GM21526 (cell line): ENCODE data around the gene TRMU.

Source experiments
- ATAC-seq: cut with Tn5 transposase; IDR thresholded peaks from one replicate; pipeline ENCODE4 v1.9.1; 2021; ENCODE audit warnings: moderate library complexity; ENCODE audit not compliant: unreplicated experiment, low FRiP score

Gene TRMU

GRCh38 chr22:46367707-46368191 lies 32.2 kb downstream of the TRMU start:
- no peak for ATAC-seq

- ATAC-seq: no peak
Observed at GRCh38 chr22:46368422-46368821, 32.9 kb downstream of the TRMU start.

- ATAC-seq: no peak
Observed at GRCh38 chr22:46368871-46369715, 33.6 kb downstream of the TRMU start.

GRCh38 chr22:46369716-46370583 lies 34.4 kb downstream of the TRMU start:
- no peak for ATAC-seq

GRCh38 chr22:46370584-46371291 lies 35.2 kb downstream of the TRMU start:
- no peak for ATAC-seq

- ATAC-seq: no peak
Observed at GRCh38 chr22:46371623-46372226, 36.2 kb downstream of the TRMU start.

- ATAC-seq: no peak
Observed at GRCh38 chr22:46372686-46373085, 37.2 kb downstream of the TRMU start.

- no peak for ATAC-seq
Observed at GRCh38 chr22:46373159-46373558, 37.6 kb downstream of the TRMU start.

- no peak for ATAC-seq
Observed at GRCh38 chr22:46373921-46374662, 38.6 kb downstream of the TRMU start.

- ATAC-seq: no peak
Observed at GRCh38 chr22:46374663-46375474, 39.4 kb downstream of the TRMU start.

GRCh38 chr22:46376111-46376510 lies 40.6 kb downstream of the TRMU start:
- no peak for ATAC-seq

GRCh38 chr22:46376908-46377524 lies 41.5 kb downstream of the TRMU start:
- no peak for ATAC-seq

GRCh38 chr22:46377525-46378425 lies 42.3 kb downstream of the TRMU start:
- no peak for ATAC-seq

- no peak for ATAC-seq
Observed at GRCh38 chr22:46378426-46379065, 43.0 kb downstream of the TRMU start.

GRCh38 chr22:46379066-46379930 lies 43.8 kb downstream of the TRMU start:
- no peak for ATAC-seq

- ATAC-seq: no peak
Observed at GRCh38 chr22:46380069-46380468, 44.6 kb downstream of the TRMU start.
